HepG2 (cell line): ENCODE results near the gene CEBPE. TPM values are rescaled to one million over a fixed set of nuclear protein-coding genes. Genes with fewer than 3 reads are reported as not detected.

ENCODE experiments used
- ATAC-seq: fragments of 200-7000 bp; cut with Tn5 transposase; 3 replicates; pipeline ENCODE4 v1.9.1; 2020; ENCODE audit warnings: mild to moderate bottlenecking, moderate library complexity
- BruUV-seq: library from RNA; stranded (reverse); fragments of 400-500 nt; replicated peaks from 2 replicates; lab custom pipeline; 2021; lab: Mats Ljungman, UMichigan
- CTCF ChIA-PET: fragments of 300-600 bp; formaldehyde crosslinking; extraction: SDS; loops from one replicate; lab custom pipeline; 2021; ENCODE audit warnings: low total read pairs, inconsistent platforms, low intra/inter-chr PET ratio; lab: Yijun Ruan, JAX
- POLR2A ChIA-PET: fragments of 350-600 bp; sonication (Branson Sonifier 250); formaldehyde crosslinking; loops from one replicate; lab custom pipeline; 2020; ENCODE audit warnings: antibody characterized with exemption, inconsistent platforms; lab: Yijun Ruan, JAX
- DNase-seq: peaks from one replicate; pipeline ENCODE4 v3.0.0-alpha.2; 2015; ENCODE audit warnings: low spot score
- FAIRE-seq: peaks from 3 replicates; lab custom pipeline; 2011; peaks lifted over from hg19 to GRCh38; lab: Jason Lieb, UNC
- H2AFZ ChIP-seq: one replicate; pipeline ENCODE4 v1.6.1; 2011; ENCODE audit warnings: low read length, inconsistent platforms
- H3K27ac ChIP-seq: fragments of 300-600 bp; 3 replicates; pipeline ENCODE4 v1.8.0; 2011; ENCODE audit warnings: mixed run types, mild to moderate bottlenecking, mixed read lengths, low read length, inconsistent platforms; ENCODE audit not compliant: insufficient read depth; ENCODE audit errors: extremely low read length
- H3K27me3 ChIP-seq, 2 experiments: fragments of 200-600 bp in 1 of 2; 2 replicates in 1 of 2; 3 replicates in 1 of 2; pipeline versions ENCODE4 v1.6.0 to v1.8.0; 2011; ENCODE audit warnings: low read length in 2 of 2, mild to moderate bottlenecking in 2 of 2, moderate library complexity in 2 of 2, inconsistent platforms in 1 of 2; ENCODE audit not compliant: insufficient read depth in 2 of 2, control insufficient read depth in 1 of 2
- H3K36me3 ChIP-seq, 2 experiments: fragments of 200-600 bp in 1 of 2; replicated peaks in 1 of 2; 2 replicates in 1 of 2; 3 replicates in 1 of 2; pipeline versions ENCODE4 v1.5.1 to v1.8.0; 2011; ENCODE audit warnings: low read length in 2 of 2, inconsistent platforms in 1 of 2; ENCODE audit not compliant: insufficient read depth in 2 of 2, control insufficient read depth in 1 of 2
- H3K4me1 ChIP-seq: 2 replicates; pipeline ENCODE4 v1.5.1; 2012; ENCODE audit warnings: low read length, inconsistent platforms; ENCODE audit not compliant: insufficient read depth
- H3K4me2 ChIP-seq: 2 replicates; pipeline ENCODE4 v1.6.0; 2011; ENCODE audit warnings: low read depth, low read length, inconsistent platforms
- H3K4me3 ChIP-seq, 3 experiments: fragments of 200-600 bp in 1 of 3; sonication (generic), shearing (Covaris generic) in 1 of 3; replicated peaks in 1 of 3; 2 replicates each; pipeline ENCODE4 v1.5.1; 2011 to 2016; ENCODE audit warnings: low read length in 3 of 3, inconsistent platforms in 2 of 3, low read depth in 2 of 3, mild to moderate bottlenecking in 2 of 3, control low read depth in 1 of 3, mixed read lengths in 1 of 3; ENCODE audit not compliant: insufficient read depth in 1 of 3
- H3K79me2 ChIP-seq: one replicate; pipeline ENCODE4 v1.6.1; 2011; ENCODE audit warnings: low read length, inconsistent platforms; ENCODE audit not compliant: insufficient read depth
- H3K9ac ChIP-seq: 2 replicates; pipeline ENCODE4 v1.6.0; 2011; ENCODE audit warnings: mild to moderate bottlenecking, low read depth, low read length, inconsistent platforms; ENCODE audit not compliant: insufficient read depth
- H3K9me3 ChIP-seq: 2 replicates; pipeline ENCODE4 v1.5.1; 2012; ENCODE audit warnings: mild to moderate bottlenecking, low read length
- H4K20me1 ChIP-seq: 2 replicates; pipeline ENCODE4 v1.6.0; 2011; ENCODE audit warnings: inconsistent platforms, mild to moderate bottlenecking, low read length, moderate library complexity; ENCODE audit not compliant: insufficient read depth
- ADNP ChIP-seq: sonication (generic); formaldehyde crosslinking; IDR thresholded peaks from 2 replicates; pipeline ENCODE4 v1.4.0; 2020; ENCODE audit warnings: missing genetic modification reagents
- ARID5B ChIP-seq: IDR thresholded peaks from 2 replicates; pipeline ENCODE4 v1.4.0; 2020; ENCODE audit warnings: mild to moderate bottlenecking, missing genetic modification reagents
- ATF7 ChIP-seq, 2 experiments: fragments of 450-650 bp in 1 of 2; sonication (generic) in 1 of 2; formaldehyde crosslinking in 1 of 2; IDR thresholded peaks; 2 replicates each; pipeline versions ENCODE4 v1.4.0 to v1.6.1; 2016 to 2020; ENCODE audit warnings: antibody characterized with exemption in 1 of 2, mild to moderate bottlenecking in 1 of 2, missing genetic modification reagents in 1 of 2
- DNMT1 ChIP-seq: sonication (generic); formaldehyde crosslinking; IDR thresholded peaks from 2 replicates; pipeline ENCODE4 v1.5.1; 2020; ENCODE audit warnings: mild to moderate bottlenecking, missing genetic modification reagents
- HIVEP1 ChIP-seq: sonication (generic); formaldehyde crosslinking; IDR thresholded peaks from 2 replicates; pipeline ENCODE4 v1.4.0; 2020; ENCODE audit warnings: mild to moderate bottlenecking, missing genetic modification reagents
- KDM3A ChIP-seq: IDR thresholded peaks from 2 replicates; pipeline ENCODE4 v1.6.1; 2018; ENCODE audit warnings: low read depth, missing compliant biosample characterization
- LCORL ChIP-seq, 2 experiments: fragments of 450-650 bp in 1 of 2; sonication (generic) in 1 of 2; formaldehyde crosslinking in 1 of 2; IDR thresholded peaks; 2 replicates each; pipeline versions ENCODE4 v1.5.0 to v1.6.1; 2017 to 2020; ENCODE audit warnings: antibody characterized with exemption in 1 of 2, missing genetic modification reagents in 1 of 2
- MTERF4 ChIP-seq: sonication (generic); formaldehyde crosslinking; IDR thresholded peaks from 2 replicates; pipeline ENCODE4 v1.8.0; 2023; ENCODE audit warnings: mild to moderate bottlenecking, missing genetic modification reagents
- MYC ChIP-seq: sonication (generic); formaldehyde crosslinking; IDR thresholded peaks from 2 replicates; pipeline ENCODE4 v1.9.0; 2021; ENCODE audit warnings: missing genetic modification reagents, borderline replicate concordance
- NFE2 ChIP-seq: sonication (generic); formaldehyde crosslinking; IDR thresholded peaks from 2 replicates; pipeline ENCODE4 v1.4.0; 2020; ENCODE audit warnings: missing genetic modification reagents
- ZNF234 ChIP-seq: sonication (generic); formaldehyde crosslinking; conservative IDR thresholded peaks from 2 replicates; pipeline ENCODE4 v1.5.1; 2020; ENCODE audit warnings: mild to moderate bottlenecking, missing genetic modification reagents
- ZNF281 ChIP-seq: sonication (generic); formaldehyde crosslinking; IDR thresholded peaks from 2 replicates; pipeline ENCODE4 v1.4.0; 2020; ENCODE audit warnings: missing genetic modification reagents, borderline replicate concordance
- ZNF33B ChIP-seq: sonication (generic); formaldehyde crosslinking; IDR thresholded peaks from 2 replicates; pipeline ENCODE4 v1.5.1; 2020; ENCODE audit warnings: mild to moderate bottlenecking, missing genetic modification reagents
- ZNF513 ChIP-seq: sonication (generic); formaldehyde crosslinking; conservative IDR thresholded peaks from 2 replicates; pipeline ENCODE4 v1.5.0; 2020; ENCODE audit warnings: missing genetic modification reagents
- WGBS: methylation state at CpG from one replicate; pipeline ENCODE4 v1.1.6; 2017; ENCODE audit warnings: low lambda C conversion rate; 5-methylcytosine and 5-hydroxymethylcytosine counted together
- in situ Hi-C: cut with HindIII; loops from 2 replicates; pipeline ENCODE4 v1.10.0; 2017; ENCODE audit warnings: low pct_unique_long_range_greater_than_20kb; ENCODE audit not compliant: extremely low pct_ligation_motif_present
- intact Hi-C: fragments of 100-400 bp; cut with micrococcal nuclease; formaldehyde crosslinking; loops from one replicate; pipeline ENCODE4 v1.10.0; 2022; ENCODE audit not compliant: unreplicated experiment
- polyA plus RNA-seq, 8 experiments: library from polyadenylated mRNA; depleted of rRNA in 3 of 8; stranded (reverse) in 7 of 8; unstranded in 1 of 8; fragments of >200 nt; fragmentation: Illumina TruSeq in 4 of 8; extraction: Trizol in 4 of 8; gene quantifications; 2 replicates each; pipeline versions ENCODE4 v1.2.1 to v1.2.3, GENCODE V29; 2011 to 2016; ENCODE audit warnings: low read depth in 4 of 8, missing spikeins in 1 of 8, mixed read lengths in 1 of 8; ENCODE audit not compliant: insufficient read depth in 1 of 8
- total RNA-seq, 5 experiments: library from RNA; depleted of rRNA; stranded (reverse); fragments of >200 nt; fragmentation: Illumina TruSeq; extraction: Trizol; gene quantifications; 2 replicates each; pipeline ENCODE4 v1.2.3, GENCODE V29; 2016; ENCODE audit warnings: low read depth in 1 of 5

CEBPE gene
- total and polyA plus RNA-seq, 2 of the 13 experiments (the other 11 are each of a cell fraction or from before 2014, with no cell fraction given), result 0.09 to 0.11 TPM

- Histone ChIP-seq H3K9ac (peak within 1 kb of the TSS; percentile 96), H3K4me2 (peak within 1 kb of the TSS; percentile 83), H3K36me3 (peaks cover 32 to 60% of the 10 kb centered on the region in 2 experiments), H3K4me3 (peak within 1 kb of the TSS; percentile 71 to 96 (median 95)), H2AFZ (peak within 1 kb of the TSS; percentile 54), H4K20me1 (peaks cover 28% of the 10 kb centered on the region), H3K79me2 (peaks cover 76% of the 10 kb centered on the region), H3K27ac (peak within 1 kb of the TSS; percentile 89), H3K4me1 (peaks cover 37% of the 10 kb centered on the region), H3K9me3 (no peaks in the 10 kb centered on the region), H3K27me3 (no peaks in the 10 kb centered on the region; a peak in 1 of 5 replicates)
- in situ Hi-C loops (no loop called here), intact Hi-C loops (loop anchor here (1.0 to 10.0 kb wide), 4 partner anchors 23 to 1020 kb away; partner anchors contain the start of genes DCAF11, HOMEZ, NRL and PSMB5)
- ChIA-PET POLR2A (interaction anchor here (0.6 to 3.6 kb wide), 106 partner anchors 10 to 1942 kb away, joined by 3 to 146 read pairs (median 5); partner anchors contain the start of genes AJUBA, BCL2L2, CARMIL3 and CBLN3), CTCF (interaction anchor here (0.9 to 3.0 kb wide), 4 partner anchors 18 to 26 kb away, joined by 3 to 20 read pairs (median 7); no protein-coding TSS in a partner anchor)
- ATAC-seq (peak; percentile 75), DNase-seq (peak; percentile 95), FAIRE-seq (no peak)
- TSS peak; percentile 65 for BruUV-seq
- WGBS, result under 1% methylated on average over 48 of the region's 55 CpGs
- TF ChIP-seq NFE2 (CRISPR knock-in tag), result no peak
- peak; percentile 98 for TF ChIP-seq ZNF33B
- TF ChIP-seq LCORL (IDR thresholded peaks at IDR 0.05), result no peak
- TF ChIP-seq LCORL (CRISPR knock-in tag; IDR thresholded peaks at IDR 0.05), result peak; percentile 97
- no peak for TF ChIP-seq ADNP (CRISPR knock-in tag)
- TF ChIP-seq ZNF513 (CRISPR knock-in tag), result 0 out of 2 replicates have a peak, but pooled peaks have one; percentile 55
- peak; percentile 100 for TF ChIP-seq DNMT1
- TF ChIP-seq KDM3A (CRISPR knock-in tag), result peak; percentile 97
- peak; percentile 93 for TF ChIP-seq MTERF4 (CRISPR knock-in tag)
- TF ChIP-seq ARID5B (CRISPR knock-in tag), result peak; percentile 78
- peak; percentile 87 for TF ChIP-seq MYC (CRISPR knock-in tag)
- TF ChIP-seq ZNF281 (CRISPR knock-in tag), result peak; percentile 82
- no peak for TF ChIP-seq ZNF234 (CRISPR knock-in tag)
- TF ChIP-seq ATF7 (IDR thresholded peaks at IDR 0.05), result no peak
- peak; percentile 93 for TF ChIP-seq ATF7 (CRISPR knock-in tag; IDR thresholded peaks at IDR 0.05)
- TF ChIP-seq HIVEP1 (CRISPR knock-in tag), result peak; percentile 98
These were observed 24.3 kb downstream of the CEBPE start, which contains the start of gene ACIN1 for GRCh38 chr14:23094666-23095195. Gene ACIN1, minus strand, starts transcription at chr14:23095136. Its CDS starts 24 bp downstream, at chr14:23095112.
